Measurements from ENCODE around the gene EFCAB5.
"Not testable (repeated sequence)": the region's sequence is repeated elsewhere in the genome, so short reads cannot be mapped to it uniquely, and the experiment has no call there.

Gene EFCAB5

DNA sequence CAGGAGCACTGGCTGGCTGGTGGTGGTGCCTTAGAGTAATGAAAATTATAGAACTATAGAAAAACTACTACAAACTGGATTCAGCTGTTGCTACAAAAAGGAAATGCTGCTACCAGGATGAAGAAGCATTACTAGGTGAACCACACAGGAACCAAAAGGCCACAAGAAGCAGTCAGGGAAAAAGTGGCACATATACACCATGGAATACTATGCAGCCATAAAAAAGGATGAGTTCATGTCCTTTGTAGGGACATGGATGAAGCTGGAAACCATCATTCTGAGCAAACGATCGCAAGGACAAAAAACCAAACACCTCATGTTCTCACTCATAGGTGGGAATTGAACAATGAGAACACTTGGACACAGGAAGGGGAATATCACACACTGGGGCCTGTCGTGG is 5.5 kb upstream of the EFCAB5 start:
- DNase-seq (ENCODE audit: low spot score), result not testable (repeated sequence)

DNA sequence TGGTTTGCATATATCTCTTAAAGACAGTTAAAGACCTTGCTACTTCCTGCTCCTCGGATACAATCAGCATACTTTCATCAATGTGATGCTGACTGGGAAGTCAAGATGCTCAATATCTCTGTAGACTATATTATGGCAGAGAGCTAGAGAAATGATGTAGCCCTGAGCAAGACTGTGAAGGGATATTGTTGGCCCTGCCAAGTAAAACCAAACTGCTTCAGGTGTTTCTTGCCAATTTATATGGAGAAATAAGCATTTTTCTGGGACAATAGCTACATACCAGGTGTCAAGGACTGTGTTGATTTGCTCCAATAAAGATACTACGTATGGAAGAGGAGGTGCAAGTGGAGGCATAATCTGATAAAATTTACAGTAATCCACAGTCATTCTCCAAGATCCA is 4.7 kb upstream of the EFCAB5 start:
- DNase-seq (ENCODE audit: low spot score), result no peak

DNA sequence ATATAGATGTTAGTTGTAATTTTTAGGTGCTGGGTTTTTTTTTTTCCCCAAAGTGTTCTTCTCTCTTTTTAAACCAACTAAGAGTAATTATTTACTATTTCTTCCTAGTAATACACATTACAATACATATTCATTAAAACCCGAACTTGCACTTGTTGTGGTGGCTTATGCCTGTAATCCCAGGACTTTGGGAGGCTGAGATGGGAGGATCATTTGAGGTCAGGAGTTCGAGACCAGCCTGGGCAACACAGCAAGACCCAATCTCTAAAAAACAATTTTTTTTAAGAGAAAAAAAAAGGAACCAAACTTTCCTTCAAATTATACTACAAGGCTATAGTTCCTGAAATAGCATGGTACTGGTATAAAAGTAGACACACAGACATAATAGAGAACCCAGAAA is 3.8 kb downstream of the EFCAB5 start:
- no peak for DNase-seq (ENCODE audit: low spot score)

DNA sequence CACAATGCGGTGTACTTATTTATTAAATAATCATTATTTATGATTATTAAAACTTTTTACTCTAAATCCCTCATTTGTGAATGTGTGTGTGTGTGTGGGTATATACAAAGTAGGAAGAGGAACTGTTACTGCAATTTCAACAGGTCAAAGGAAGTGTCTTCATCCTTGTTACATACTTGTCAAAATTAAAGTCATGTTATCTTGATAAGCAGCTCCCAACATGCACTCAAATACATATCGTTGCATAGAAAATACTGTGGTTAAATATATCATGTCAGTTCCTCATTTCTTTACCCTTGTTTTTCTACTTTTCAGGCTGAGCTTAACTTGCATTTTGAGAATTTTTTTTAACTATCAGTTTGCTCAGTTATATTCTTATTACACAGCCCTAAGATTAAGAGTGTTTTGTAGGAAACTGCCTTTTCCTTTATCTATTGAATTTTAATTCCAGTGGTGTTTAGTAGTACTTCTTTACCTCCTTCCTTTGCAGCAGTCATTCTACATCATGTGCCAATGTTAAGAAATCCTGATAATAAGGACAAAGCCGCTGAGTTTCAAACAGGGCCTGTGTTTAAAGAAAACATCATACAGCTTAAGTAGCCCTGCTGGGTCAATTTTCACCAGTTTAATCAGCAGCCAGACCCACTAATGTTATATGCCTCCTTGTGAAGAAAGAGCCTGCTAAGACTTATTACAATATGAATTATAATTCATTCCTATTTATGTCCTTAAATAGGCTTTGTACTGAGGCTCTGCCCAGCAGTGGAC is 7.2 kb downstream of the EFCAB5 start:
- no peak for DNase-seq (ENCODE audit: low spot score)

DNA sequence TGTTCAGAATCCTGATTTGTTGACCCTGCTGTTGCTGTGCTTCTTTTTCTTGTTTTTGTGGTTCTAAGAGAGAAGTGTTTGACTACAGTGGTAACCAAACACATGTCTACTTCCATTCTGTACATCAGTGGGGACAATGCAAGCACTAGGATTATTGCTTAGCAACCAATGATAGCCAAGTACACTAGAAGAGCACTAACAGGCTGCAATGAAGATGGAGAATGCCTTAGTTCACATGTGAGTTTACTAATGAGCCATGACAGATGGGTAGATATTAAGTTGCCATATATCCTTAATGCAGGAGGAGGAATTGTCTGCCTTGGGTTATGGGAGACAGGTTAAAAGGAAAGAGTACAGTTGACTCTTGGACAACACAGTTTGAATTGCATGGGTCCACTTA is 8.3 kb downstream of the EFCAB5 start:
- DNase-seq (ENCODE audit: low spot score), result no peak

DNA sequence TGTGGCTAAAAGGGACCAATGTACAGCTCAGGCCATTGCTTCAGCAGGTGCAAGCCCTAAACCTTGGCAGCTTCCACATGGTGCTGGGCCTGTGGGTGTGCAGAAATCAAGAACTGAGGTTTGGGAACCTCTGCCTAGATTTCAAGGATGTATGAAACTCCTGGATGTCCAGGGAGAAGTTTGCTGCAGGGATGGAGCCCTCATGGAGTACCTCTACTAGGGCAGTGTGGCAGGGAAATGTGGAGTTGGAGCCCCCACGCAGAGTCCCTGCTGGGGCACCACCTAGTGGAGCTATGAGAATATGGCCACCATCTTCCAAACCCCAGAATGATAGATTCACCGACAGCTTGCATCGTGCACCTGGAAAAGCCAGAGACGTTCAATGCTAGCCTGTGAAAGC is 13.0 kb downstream of the EFCAB5 start:
- DNase-seq (ENCODE audit: low spot score), result no peak

DNA sequence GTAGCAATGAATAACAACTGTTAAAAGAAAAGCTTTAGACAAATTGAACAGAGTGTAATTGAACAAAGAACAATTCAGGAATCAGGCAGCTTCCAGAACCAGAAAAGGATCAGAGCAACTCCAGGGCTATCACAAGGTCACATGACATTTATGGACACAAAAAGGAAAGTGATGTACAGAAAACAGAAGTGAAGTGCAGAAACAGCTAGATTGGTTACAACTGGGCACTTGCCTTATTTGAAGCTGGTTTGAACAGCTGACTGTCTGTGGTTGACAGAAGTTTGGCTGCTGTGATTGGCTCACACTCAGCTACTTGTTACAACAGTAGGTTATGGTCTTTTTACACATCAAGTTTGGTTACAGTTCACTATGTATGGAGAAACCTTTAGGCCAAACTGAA is 14.8 kb downstream of the EFCAB5 start:
- DNase-seq (ENCODE audit: low spot score), result peak; percentile 48

DNA sequence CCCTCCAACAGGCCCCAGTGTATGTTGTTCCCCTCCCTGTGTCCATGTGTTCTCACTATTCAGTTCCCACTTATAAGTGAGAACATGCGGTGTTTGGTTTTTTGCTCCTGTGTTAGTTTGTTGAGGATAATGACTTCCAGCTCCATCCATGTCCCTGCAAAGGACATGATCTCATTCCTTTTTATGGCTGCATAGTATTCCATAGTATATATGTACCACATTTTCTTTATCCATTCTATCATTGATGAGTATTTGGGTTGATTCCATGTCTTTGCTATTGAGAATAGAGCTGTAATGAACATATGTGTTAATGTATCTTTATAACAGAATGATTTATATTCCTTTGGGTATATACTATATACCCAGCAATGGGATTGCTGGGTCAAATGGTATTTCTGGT is 16.1 kb downstream of the EFCAB5 start:
- DNase-seq (ENCODE audit: low spot score), result not testable (repeated sequence)

DNA sequence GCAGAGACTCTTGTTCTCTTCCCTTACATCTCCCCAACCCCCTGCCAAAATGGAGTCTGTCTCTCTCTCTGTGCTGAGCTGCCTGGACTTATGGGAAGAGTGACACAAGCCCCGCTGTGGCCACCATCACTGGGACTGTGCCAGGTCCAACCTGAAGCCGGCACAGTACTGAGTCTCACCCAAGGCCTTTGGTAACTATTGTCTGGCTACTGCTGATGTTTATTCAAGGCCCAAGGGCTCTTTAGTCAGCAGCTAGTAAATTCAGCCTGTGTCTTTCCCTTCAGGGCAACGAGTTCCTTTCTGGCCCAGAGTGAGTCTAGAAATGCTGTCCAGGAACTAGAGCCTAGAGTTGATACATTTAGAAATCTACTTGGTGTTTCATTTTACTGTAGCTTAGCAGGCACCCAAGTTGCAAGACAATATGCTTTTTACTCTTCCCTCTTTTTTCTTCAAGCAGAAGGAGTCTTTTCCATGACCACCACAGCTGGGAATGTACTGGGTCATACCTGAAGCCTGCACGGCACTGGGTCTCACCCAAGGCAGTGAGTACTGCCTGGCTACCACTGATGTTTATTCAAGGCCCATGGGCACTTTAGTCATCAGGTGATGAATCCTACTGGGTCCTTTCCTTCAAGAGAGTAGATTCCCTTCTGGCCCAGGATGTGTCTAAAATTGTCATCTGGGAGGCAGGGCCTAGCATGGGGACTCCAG is 17.7 kb downstream of the EFCAB5 start:
- DNase-seq (ENCODE audit: low spot score), result no peak

DNA sequence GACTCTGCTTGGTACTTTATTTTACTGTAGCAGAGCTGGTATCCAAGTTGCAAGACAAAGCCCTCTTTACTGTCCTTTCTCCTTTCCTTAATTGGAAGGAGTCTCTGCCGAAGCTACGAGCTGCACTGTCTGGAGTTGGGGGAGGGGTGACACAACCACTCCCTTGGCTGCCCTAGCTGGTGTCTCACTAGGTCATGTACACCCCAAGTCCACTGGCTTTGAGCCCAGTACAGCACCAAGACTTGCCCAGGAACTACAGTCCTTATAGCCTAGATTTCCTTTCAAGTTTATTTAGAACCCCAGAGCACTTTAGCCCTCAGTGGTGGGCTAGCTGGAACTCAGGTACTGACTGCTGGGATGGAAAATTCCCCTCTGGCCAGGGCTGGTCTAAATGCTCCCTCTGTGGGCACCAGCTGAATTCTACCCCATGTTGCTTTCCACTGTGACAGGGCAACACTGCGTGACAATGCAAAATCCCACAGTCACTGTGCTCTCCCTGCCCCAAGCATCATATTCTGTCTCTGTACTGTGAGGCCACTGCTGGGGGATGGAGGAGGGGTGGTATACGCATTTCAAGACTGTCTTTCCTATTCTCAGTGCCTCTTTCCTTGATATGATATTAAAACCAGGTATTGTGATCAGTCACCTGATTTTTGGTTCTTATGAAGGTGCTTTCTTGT is 18.4 kb downstream of the EFCAB5 start:
- no peak for DNase-seq (ENCODE audit: low spot score)

DNA sequence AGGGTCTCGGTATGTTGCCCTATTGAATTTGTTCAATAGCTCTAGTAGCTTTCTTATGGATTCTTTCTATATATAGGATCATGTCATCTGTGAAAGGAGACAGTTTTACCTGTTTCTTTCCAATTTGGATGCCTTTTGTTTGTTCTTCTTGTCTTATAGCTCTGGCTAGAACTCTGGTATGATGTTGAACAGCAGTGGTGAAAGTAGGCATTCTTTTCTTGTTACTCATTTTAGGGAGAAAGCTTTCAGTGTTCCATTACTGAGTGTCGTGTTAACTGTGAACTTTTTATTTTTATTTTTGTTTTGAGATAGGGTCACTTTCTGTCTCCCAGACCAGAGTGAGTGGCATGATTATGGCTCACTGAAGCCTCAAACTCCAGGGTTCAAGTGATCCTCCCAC is 21.2 kb downstream of the EFCAB5 start:
- DNase-seq (ENCODE audit: low spot score), result no peak

DNA sequence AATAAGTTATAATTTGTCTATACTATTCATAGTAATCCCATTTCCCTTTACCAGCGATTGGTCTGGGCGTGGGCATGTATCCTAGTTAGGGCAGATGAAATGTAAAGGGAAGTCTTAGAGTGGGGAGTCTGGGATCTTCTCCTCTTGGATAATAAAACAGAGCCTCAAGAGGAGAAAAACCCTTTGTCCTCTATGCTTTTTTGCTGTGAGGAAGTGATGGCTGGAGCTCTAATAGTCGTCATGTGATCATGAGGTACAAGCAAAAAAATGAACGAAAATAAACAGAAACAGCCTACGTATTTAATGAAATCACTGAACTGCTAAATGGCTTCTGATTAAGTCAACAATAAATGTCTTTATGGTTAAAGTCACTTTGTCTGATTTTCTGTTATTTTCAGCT is 26.8 kb downstream of the EFCAB5 start:
- DNase-seq (ENCODE audit: low spot score), result no peak

DNA sequence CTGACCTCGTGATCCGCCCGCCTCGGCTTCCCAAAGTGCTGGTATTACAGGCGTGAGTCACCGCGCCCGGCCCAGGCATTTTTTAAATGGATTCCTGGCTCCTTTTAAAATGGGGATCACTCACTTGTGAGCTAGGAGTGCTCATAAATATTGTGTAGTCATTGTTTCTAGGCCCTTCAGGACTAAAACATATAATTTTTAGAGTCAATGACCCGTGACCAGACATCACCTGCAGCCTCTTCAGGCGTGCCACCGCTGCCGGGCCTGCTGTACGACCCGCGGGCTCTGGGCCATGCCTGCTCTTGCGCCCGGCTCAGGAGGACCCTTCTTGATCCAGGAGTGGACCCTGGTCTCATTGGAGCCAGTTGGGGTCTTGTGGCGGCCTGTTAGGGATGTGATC is 30.8 kb downstream of the EFCAB5 start:
- DNase-seq (ENCODE audit: low spot score), result no peak

DNA sequence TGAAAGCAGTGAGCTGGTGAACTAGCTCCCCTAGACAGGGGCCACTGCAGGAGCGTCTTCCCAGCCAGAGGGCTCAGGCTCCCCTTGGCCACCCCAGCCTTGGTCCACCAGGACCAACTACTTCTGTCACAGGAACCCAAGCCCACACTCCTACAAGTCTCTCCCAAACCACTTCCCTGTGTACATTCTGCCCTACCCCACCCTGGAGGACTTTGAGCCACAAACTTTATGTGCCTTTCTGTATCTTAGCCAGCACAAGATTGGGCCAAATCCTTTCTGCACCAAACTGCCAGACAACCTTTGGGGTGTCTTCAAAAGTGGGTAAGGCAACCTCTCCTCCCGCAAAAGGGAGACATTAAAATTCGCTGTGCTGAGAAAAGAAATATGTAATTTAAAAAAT is 31.6 kb downstream of the EFCAB5 start:
- no peak for DNase-seq (ENCODE audit: low spot score)

DNA sequence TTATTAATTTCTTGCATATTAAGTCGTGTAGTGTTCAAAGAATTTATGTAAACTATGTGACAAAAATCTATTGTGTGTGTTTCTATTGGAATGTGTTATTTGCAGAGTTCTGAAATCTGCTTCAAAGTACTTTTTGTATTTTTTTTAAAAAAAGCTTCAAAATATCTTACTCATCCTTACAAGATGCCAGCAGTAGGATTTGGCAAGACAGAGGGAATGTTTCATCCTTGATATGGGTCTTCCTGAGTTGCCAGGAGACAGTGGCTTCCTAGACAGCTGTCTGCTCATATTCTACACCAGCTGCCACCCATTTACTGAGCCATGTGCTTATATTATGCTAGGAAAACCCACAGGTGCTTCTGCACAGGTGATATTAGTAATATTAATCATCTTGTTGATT is 36.4 kb downstream of the EFCAB5 start:
- peak; percentile 11 for DNase-seq (ENCODE audit: low spot score)

DNA sequence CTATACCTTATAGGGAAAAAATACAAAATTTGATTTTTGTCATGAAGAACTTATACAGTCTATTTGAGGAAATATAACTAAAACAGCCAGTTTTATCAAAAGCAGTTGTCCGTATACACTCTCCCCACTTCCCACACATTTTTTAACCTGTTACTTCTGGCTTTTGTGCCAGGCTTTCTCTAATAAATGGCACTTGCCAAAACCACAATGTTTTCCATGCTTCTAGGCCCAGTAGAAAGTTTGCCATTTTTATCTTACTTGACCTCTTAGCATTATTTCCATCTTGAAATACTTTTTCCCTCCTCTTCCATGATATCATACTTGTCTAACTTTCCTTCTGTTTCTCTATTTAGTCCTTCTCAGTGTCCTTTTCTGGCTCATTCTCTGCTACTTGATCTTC is 38.8 kb downstream of the EFCAB5 start:
- no peak for DNase-seq (ENCODE audit: low spot score)

DNA sequence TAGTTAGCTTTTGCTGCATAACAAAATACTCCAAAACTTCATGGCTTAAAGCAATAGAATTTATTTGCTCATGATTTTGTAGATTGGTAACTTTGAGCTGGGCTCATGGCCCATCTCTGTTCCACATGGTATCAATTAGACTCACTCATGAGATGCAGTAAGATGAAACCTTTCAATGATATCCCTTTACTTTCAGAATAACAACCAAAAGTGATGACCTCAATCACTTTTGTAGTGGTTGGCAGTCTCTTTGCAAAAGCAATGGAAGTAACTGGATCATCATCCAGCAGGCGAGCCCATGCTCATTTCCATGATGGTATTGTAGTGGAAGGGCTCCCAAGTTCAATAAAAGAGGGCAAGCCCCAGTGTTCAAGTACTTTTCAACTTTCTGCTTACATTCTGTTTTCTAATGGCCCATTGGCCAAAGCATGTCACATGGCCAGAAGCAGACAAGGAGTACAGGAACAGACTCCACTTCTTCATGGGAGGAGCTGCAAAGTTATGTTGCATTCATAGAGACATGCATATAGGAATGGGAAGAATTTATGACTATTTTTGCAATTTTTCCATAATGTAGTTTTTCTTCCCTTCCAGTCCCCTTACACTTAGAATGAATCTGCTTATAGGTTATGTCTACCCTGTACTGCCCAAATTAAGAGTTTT is 41.7 kb downstream of the EFCAB5 start:
- DNase-seq (ENCODE audit: low spot score), result no peak

DNA sequence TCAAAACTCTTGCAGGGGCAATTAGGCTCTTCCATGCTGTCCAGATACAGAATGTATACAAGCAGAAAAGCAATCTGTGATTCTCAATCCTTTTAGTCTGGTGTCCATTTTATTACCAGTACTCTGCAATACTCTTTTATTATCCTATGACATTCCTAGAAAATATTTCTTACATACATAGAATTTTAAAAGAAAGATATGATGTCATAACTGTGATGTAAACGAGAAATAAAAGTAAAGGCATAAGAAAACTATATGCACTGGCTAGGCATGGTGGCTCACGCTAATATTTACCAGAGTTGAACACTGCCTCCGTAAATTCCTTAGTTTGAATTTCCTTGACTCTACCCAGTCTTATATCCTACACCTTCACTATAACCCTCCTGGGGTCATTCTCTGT is 55.0 kb downstream of the EFCAB5 start:
- DNase-seq (ENCODE audit: low spot score), result no peak

DNA sequence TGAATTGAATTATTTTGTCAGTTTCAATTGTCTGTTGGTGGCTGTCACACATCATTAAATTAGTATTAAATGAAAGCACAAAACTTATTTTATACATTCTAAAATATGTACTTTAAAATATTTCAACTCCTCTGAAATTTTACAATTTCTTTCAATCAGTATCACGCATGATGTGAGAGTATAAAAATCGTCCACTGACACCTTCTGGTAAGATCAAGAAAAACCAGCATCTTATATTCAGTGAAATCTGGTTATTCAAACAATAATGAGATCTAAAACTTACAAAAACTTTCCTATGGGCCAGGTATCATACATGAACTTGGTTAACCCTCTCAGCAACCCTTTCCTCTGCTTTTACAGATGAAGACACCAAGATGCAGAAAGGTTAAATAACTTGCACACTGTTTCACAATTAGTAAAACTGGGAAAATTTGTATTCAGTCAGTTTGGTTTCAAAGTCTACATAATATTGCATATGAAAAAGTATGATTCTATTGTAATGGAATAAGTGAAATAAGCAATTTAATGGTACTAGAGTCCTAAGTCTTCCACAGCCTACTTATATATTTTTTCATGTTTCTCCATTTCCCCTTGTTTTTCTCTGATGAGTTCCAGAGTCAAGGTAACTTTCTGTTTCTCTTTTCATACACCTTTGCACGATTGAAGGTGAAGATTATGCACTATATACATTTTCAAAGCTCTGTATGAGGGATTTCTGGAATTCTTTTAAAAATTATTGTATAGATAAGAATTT is 58.7 kb downstream of the EFCAB5 start:
- peak; percentile 20 for DNase-seq (ENCODE audit: low spot score)

DNA sequence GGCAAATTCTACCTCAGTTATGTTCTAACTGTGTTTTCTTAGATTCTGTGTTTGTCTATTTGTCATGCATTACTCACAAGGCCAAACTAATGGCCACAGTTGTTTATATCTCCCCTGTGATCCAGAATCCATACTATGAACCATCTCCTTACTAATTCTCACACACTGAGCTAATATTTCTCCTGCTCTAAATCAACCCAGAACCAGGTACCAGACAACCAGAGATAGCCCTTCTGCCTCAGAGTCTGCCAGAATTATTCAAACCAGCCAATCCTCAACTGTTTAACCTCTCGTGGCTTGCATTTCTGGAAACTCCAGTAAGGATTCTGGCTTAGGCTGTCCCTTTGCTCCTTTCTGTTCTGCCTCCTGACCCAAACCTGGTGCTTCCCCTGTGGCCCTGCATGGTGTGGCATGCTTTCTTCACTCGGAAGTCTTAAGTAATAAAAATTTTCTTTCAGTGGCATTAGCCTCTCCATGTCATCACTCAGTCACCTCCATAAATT is 59.4 kb downstream of the EFCAB5 start:
- no peak for DNase-seq (ENCODE audit: low spot score)

DNA sequence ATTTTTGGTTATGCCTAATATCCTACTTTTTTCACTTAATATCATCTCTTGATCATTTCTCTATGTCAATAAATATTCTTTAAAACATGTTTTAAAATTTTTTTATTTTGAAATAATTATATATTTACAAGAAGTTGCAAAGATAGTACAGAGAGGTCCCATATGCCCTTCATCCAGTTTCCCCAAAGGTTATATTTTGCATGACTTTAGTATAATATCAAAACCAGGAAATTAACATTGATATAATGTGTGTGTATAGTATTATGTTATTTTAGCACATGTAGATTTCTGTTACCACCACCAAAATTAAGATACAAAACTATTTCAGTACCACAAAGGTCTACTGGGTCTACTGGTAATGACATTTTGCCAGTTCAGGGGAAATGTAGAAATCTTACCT is 60.7 kb downstream of the EFCAB5 start:
- no peak for DNase-seq (ENCODE audit: low spot score)
